ENCODE results near the gene TEPSIN. TPM values are rescaled to one million over a fixed set of nuclear protein-coding genes. Genes with fewer than 3 reads are reported as not detected.

TEPSIN gene
- total RNA-seq, 3 donors from 2014 or later, result 37.4 to 60.2 (median 50.0) TPM

GRCh38 chr17:81237591-81238489, 1.0 kb downstream of the TEPSIN start:
- TF ChIP-seq CTCF (IDR thresholded peaks at IDR 0.05), result no peak
- H3K4me3 ChIP-seq, result peak overlapping the region; percentile 98
- ATAC-seq, result no peak
- no peak for DNase-seq
- intact Hi-C loops (cut with DNase I, micrococcal nuclease), result no loop called here
- peaks cover 19% of the 10 kb centered on the region for H3K4me1 ChIP-seq (ENCODE audit: low read depth)
- no peaks in the 10 kb centered on the region for H3K9me3 ChIP-seq
- H3K36me3 ChIP-seq (ENCODE audit: low read depth), result peaks cover 2% of the 10 kb centered on the region

GRCh38 chr17:81236784-81237183, 2.1 kb downstream of the TEPSIN start:
- Histone ChIP-seq H3K4me1 (ENCODE audit: low read depth) (peaks cover 19% of the 10 kb centered on the region), H3K9me3 (no peaks in the 10 kb centered on the region), H3K36me3 (ENCODE audit: low read depth) (peaks cover 2% of the 10 kb centered on the region), H3K4me3 (no peak overlapping the region)
- DNase-seq (no peak), ATAC-seq (no peak)
- no peak for TF ChIP-seq CTCF (IDR thresholded peaks at IDR 0.05)
- intact Hi-C loops (cut with DNase I, micrococcal nuclease), result no loop called here

- DNase-seq (no peak), ATAC-seq (no peak)
- Histone ChIP-seq H3K9me3 (no peaks in the 10 kb centered on the region), H3K4me1 (ENCODE audit: low read depth) (peaks cover 19% of the 10 kb centered on the region), H3K4me3 (no peak overlapping the region), H3K36me3 (ENCODE audit: low read depth) (peaks cover 2% of the 10 kb centered on the region)
- TF ChIP-seq CTCF (IDR thresholded peaks at IDR 0.05), result no peak
- intact Hi-C loops (cut with DNase I, micrococcal nuclease), result no loop called here
Observed at GRCh38 chr17:81235822-81236740, 2.8 kb downstream of the TEPSIN start.

GRCh38 chr17:81234940-81235821, 3.7 kb downstream of the TEPSIN start:
- intact Hi-C loops (cut with DNase I, micrococcal nuclease), result no loop called here
- no peak for ATAC-seq
- DNase-seq, result no peak
- Histone ChIP-seq H3K9me3 (no peaks in the 10 kb centered on the region), H3K36me3 (ENCODE audit: low read depth) (peaks cover 5% of the 10 kb centered on the region), H3K4me3 (no peak overlapping the region), H3K4me1 (ENCODE audit: low read depth) (peaks cover 14% of the 10 kb centered on the region)
- TF ChIP-seq CTCF (IDR thresholded peaks at IDR 0.05), result no peak

GRCh38 chr17:81234506-81234855, 4.4 kb downstream of the TEPSIN start:
- Histone ChIP-seq H3K9me3 (no peaks in the 10 kb centered on the region), H3K36me3 (ENCODE audit: low read depth) (peaks cover 5% of the 10 kb centered on the region), H3K4me3 (no peak overlapping the region), H3K4me1 (ENCODE audit: low read depth) (peaks cover 10% of the 10 kb centered on the region)
- intact Hi-C loops (cut with DNase I, micrococcal nuclease), result no loop called here
- ATAC-seq, result no peak
- no peak for TF ChIP-seq CTCF (IDR thresholded peaks at IDR 0.05)
- peak in 2 of 3 donors; percentile 20 to 48 for DNase-seq

Data from mucosa of descending colon (tissue), 3 donors.